HUDEP-2 (cell line): ENCODE measurements around the gene NRARP.

Experiments
- DNase-seq, 76 experiments: peaks; one replicate each; lab custom pipeline; 2025; ENCODE audit not compliant: unreplicated experiment in 76 of 76; lab: John Stamatoyannopoulos, UW

Gene NRARP

GRCh38 chr9:137266585-137267453, 35.3 kb downstream of the NRARP start:
- DNase-seq = no peak

GRCh38 chr9:137266162-137266527, 35.9 kb downstream of the NRARP start:
- no peak for DNase-seq

- DNase-seq = no peak
Measured at GRCh38 chr9:137265496-137266161, 36.4 kb downstream of the NRARP start.

- DNase-seq = no peak
Measured at GRCh38 chr9:137264067-137264466, 38.0 kb downstream of the NRARP start.

GRCh38 chr9:137263506-137263905, 38.6 kb downstream of the NRARP start:
- no peak for DNase-seq

GRCh38 chr9:137262909-137263285, 39.2 kb downstream of the NRARP start:
- no peak for DNase-seq

GRCh38 chr9:137262173-137262908, 39.7 kb downstream of the NRARP start:
- DNase-seq = peak in 9 of 76 experiments; percentile 9 to 41 (median 25)

- no peak for DNase-seq
Measured at GRCh38 chr9:137256856-137257255, 45.2 kb downstream of the NRARP start.

- no peak for DNase-seq
Measured at GRCh38 chr9:137256362-137256761, 45.7 kb downstream of the NRARP start.

- peak in 13 of 76 experiments; percentile 29 to 76 (median 53) for DNase-seq
Measured at GRCh38 chr9:137255448-137256114, 46.5 kb downstream of the NRARP start.

GRCh38 chr9:137254624-137255447, 47.2 kb downstream of the NRARP start, which contains the start of gene NELFB:
TSS of gene NELFB (plus strand) at chr9:137255327.
- peak in 73 of 76 experiments; percentile 15 to 96 (median 88) for DNase-seq

- no peak for DNase-seq
Measured at GRCh38 chr9:137253717-137254623, 48.1 kb downstream of the NRARP start.

- DNase-seq = no peak
Measured at GRCh38 chr9:137252555-137253506, 49.2 kb downstream of the NRARP start.

GRCh38 chr9:137251490-137252268, 50.4 kb downstream of the NRARP start:
- no peak for DNase-seq

GRCh38 chr9:137251194-137251461, 50.9 kb downstream of the NRARP start, which contains the start of gene STPG3:
TSS of gene STPG3 (plus strand) at chr9:137251286. CDS start at chr9:137251287, 1 bp downstream.
- no peak for DNase-seq

GRCh38 chr9:137250329-137251193, 51.5 kb downstream of the NRARP start:
- peak in 71 of 76 experiments; percentile 12 to 86 (median 64) for DNase-seq
